HG03520 (cell line): ENCODE measurements around the gene IRF5.

Experiments
- ATAC-seq: cut with Tn5 transposase; IDR thresholded peaks from one replicate; pipeline ENCODE4 v1.9.1; 2021; ENCODE audit warnings: mild to moderate bottlenecking, moderate library complexity; ENCODE audit not compliant: unreplicated experiment

IRF5 gene

DNA sequence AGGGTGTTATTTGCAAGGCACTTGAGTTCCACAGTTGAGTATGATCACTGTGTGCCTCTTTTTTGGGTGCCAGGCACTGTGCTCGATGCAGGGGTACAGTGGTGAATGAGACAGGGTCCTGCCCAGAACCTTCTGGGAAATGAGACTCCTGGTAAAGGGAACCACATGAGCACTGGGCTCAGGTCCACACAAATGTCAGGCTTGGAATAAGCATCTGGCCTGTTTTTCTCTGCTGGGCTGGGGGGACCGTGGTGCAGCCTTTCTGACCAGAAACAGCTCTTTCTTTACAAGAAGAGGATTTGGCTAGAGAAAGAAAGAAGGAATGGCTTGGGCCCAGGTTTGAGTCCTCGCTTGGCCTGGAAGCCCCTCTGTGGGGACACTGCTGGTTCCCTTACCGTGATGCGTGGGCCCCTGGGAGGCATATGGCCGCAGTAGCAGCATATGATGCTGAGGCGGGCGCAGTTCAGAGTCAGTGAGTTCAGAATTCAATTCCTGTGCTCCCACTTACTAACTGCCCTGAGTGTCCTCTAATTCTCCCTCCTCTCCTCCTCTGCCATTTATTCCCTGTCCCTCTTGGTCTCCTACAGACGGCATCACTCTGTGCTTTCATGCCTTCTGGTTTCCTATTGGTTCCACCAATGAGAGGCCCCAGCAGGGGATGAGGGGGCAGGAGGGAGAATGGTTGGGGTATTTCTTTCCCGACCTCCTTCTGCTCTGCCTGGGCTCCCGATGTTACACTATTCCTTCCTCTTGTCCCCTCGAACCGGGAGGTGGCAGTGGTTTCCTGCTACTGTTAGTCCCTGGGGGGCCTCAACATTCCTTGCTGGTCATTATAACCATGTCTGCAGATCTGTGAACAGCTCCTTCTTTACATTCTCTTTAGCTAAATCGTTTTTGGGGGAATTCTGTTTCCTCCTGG is 17.6 kb upstream of the IRF5 start:
- ATAC-seq, result no peak

DNA sequence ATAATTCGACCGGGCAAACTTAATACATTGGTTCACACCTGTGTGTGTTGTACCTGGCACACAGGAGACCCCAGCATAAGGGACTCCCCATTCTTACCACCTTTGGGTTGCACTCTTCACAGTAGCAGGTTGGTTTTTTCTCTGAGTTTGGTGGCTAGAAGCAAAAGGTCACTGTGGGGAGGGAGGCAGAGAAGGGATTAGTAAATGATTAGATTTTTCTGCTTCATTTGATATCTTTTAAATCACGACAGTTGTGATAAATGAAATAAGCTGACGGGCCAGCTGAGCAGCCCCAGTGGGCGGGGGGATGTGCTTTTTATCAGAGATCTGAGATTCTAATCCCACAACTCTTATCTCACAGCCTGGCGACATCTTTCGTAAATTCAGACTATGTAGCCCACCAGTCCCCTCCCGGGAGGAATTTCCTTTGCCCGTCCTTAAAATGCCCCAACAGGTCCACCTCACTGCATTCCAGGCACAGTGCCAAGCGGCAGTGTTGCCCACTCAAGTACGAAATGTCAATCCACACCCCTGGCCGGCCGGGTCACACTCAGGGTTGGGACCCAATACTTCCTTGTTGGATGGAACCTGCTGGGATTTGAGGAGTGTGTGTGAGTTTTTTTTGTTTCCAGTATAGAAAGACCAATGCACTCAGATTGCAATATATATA is 16.7 kb upstream of the IRF5 start:
- ATAC-seq, result no peak

DNA sequence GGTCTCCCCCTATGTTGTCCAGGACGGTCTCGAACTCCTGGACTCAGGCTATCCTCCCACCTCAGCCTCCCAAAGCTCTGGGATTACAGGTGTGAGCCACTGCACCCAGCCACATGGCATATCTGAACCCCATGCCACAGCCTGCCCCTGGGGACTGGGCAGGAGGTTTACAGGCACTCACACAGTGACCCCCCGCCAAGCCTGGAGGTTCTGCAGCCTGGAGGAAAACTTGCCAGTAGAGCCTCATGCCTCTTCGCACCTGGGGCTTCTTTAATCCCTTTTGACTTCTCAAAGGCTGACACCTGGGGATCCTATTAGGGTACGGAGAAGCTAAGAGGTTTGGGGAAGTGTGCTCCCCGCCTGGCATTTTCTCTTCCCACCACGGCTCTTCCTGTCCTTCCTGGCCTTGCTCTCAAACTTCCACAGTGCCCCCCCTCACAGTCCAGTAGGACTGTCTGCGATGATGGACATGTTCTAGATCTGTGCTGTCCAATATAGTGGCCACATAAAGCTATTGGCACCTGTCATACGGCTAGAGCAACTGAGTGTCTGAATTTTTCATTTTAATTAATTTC is 15.8 kb upstream of the IRF5 start:
- no peak for ATAC-seq

DNA sequence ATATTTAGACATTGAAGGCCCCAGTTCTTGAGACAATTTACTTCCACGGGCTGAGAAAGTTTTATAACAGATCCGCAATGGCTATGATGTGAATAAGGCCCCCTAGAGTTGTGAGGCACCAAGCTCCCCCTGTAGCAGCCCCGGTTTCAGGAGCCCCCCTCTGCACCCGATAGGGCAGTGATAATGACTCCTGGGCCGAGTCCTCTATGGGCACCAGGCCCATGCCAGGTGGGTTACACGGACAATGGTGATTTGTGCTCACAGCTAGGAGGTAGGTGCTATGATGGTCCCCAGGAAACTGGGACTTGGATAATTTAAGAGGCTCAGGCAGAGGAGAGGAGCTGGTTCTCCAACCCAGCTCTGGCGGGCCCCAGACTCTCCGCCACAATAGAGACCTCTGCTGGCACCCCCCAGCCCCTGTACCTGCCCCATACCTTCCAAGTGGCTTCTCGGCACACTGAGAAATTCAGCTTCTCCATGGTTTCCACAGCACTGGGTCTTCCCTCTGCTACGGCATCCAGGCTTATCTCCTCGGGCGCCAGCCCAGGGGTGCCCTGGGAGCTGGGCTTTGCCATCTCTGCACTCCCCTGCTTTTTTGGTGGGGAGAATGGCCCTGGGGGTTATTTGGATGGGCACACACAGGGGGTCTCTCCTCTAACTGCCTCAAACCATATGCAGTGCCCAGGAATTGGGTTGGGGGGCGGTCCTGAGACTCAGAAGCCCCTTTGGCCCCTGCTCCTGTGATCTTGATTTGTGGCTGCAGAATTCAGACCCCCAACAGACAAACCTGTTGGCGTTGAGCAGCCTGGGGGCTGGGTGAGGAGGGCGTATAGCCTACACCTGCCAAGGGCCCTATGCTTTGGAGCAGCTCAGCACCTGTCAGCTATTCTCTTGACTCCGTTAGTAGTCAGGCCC is 15.0 kb upstream of the IRF5 start:
- no peak for ATAC-seq

DNA sequence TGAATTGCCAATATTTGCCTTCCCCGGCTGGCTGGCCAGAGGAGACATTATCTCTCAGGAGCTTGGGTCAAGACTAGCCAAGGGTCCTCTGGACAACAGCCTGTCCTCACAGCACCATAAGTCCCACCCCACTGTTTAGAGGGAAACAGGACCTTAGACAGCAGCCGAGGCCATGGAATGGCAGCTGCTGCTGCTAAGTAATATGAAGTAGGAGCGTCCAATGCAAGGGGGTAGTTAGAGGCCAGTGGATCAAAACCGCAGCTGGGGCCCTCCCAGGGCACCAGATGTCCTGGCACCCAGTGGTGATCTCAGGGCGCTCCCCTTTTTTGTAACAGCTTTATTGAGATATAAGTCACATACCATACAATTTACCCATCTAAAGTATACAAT is 14.3 kb upstream of the IRF5 start:
- no peak for ATAC-seq

DNA sequence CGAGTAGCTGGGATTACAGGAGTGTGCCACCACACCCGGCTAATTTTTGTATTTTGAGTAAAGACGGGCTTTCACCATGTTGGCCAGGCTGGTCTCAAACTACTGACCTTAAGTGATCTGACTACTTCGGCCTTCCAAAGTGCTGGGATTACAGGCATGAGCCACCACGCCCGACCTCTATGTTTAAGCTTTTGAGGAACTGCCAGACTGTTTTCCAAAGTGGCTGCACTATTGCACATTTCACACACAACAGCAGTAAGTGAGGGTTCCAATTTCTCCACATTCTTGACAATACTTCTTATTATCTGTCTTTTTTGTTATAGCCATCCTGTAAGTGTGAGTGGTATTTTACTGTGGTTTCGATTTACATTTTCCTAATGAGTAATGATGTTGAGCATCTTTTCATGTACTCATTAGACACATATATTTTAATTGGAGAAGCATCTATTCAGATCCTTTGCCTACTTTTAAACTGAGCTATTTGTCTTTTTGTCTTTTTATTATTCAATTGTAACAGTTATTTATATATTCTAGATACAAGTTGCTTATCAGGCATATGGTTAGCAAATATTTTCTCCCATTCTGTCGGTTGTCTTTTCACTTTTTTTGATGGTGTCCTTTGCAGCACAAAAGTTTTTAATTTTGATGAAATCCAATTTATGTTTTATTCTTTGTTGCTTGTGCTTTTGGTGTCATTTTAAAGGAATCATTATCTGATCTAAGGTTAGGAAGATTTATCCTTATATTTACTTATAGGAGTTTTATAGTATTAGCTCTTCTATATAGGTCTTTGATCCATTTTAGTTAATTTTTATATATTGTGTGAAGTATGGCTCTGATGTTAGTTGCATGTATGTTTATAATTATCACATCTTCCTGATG is 12.8 kb upstream of the IRF5 start:
- ATAC-seq, result no peak

DNA sequence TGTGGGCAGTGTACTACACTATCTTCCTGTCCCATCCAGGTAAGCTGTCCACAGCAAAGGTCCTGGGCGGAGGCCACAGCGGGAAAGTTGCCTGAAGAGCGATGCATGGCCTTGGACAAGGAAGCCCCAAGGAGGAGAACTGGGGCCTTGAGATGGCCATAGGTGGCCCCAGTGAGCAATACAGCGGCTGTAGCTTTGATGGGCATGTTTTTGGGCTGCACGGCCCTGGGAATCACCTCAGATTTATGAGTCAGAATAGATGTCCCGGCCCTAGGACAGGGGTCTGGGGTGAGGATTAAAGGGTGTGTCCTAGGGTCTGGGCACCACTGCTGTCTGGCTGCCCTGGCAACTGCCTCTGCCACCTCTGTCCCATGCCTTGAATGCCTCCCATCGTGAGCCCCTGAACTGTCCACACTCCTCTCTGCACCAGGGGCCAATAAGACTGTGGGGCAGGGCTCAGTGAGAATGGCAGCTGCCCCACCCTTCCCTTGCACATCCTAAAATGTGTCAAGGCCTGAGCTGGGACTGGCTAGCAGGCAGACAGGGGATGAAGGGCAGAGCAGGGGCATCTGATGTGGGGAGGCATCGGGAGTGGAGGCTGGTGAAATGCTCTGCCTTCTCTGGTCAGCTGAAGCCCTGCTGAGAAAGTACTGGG is 9.4 kb upstream of the IRF5 start:
- ATAC-seq, result no peak

DNA sequence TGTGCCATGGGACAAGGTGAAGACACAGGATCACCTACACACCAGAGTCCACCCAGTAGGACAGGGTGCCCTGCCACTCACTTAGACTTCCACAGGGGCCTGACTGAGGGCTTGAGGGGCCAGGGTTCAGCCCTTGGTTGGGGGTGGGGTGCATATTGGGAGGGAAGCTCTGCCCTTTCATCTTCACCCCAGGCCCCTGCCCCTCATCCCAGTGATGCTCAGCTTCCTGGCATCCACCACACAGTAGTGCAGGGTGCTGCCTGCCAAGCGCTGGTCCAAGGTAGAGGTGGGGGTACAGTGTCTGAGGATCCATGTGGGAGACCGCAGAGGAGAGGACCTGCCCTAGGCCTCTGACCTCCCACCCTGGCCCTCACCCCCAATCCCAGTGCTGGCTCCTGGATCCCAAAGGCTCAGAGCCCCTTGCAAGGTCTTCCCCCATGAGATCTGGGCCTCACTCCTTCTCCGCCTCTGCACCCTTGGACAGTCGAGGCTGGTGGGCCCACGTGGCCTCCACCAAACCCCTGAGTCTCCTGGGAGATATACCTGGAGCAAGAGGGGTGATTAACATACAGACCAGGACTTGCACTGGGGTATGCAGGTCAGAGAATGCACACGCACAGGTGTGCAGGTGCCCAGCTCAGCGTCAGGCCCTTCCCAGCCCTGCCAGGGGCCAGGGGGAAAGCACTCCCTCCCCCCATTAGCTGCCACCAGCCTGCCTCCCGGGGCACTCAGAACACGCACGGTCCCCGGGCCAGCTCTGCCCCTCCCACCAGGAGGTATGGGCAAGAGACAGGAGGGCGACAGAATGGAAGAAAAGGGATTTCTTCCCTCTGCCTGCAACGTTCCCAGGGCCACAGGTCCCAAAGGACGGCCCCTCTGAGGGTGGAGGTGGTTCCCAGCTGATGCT is 8.6 kb upstream of the IRF5 start:
- ATAC-seq, result no peak

DNA sequence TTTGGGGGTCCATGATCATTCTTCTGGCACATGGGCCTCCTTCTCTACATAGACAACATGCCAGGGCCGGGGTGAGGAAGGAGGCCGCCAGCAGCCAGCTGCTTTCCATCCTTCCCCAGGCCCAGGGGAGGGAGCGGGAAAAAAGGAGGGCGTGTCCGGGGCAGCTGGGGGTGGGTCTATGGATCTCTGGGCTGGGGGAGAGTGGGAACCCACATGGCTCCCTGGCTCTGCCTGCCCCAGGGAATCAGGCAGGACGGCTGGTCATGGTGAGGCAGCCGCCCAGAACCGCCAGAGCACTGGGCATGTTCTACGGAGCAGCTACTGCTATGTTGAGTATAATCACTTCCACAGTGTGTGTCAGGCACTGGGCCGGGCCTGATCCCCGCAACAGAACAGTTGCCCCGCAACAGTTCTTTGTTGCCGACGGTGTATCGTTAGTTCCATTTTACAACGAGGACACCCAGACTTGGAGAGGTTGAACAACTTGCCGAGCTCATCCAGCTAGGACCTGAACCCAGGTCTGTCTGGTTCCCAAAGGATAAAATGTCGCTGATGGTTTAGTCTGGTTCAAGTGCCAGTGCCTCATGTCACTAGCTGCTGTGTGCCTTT is 6.4 kb upstream of the IRF5 start:
- ATAC-seq, result no peak

DNA sequence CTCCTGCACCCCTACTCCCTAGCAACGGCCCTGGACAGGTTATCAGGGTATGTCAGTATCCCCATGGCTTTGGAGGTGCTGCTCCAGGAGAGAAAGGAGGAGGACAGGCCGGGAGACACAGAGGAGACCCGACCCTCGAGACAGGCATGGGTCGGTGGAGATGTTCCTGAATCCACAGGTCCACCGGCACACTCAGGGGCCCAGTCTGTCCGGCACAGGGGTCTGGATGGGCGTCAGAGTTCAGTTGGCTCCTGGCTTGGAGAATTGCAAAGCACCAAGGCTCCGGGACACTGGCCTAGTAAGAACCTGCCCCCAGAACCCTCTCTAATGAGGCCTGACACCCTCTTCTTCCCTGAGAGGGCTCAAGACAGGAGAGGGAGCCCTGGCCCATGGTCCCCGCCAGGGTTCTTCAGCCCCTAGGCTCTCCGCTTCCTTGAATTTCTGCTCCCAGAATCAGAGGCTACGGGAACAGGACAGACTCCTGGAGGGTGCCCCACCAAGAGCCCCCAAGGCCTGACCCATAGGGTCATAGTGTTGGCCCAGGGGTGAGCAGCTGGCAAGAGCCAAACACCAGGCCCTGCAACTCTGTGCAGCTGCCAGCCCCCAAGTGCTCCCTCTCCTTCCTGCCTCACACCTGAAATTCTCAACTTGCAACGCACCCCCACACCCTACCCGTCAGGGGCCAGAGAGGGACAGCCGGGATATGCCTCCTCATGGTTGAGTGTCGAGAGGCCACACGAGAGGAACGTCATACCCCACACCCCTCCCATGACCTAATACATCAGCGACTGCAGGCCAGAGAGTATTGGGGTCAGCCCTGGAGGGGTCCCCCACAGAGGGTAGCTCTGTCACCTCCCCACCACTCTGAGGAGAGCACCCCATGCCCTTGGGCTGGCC is 5.5 kb upstream of the IRF5 start:
- no peak for ATAC-seq

DNA sequence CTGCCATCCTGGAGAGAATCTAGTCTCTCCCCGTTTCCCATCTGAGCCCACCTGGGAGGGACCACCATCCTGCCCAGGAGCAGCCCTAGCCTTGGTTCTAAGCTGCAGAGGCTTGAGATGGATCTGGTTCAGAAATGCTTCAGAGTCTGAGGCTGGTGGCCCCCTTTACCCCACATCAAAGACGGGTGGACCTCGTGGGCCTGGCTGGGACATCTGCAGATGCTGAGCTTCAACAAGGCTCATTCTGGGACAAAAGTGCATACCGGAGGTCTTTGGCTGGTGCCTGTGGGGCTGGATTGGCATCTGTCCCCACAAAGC is 4.9 kb upstream of the IRF5 start:
- no peak for ATAC-seq

DNA sequence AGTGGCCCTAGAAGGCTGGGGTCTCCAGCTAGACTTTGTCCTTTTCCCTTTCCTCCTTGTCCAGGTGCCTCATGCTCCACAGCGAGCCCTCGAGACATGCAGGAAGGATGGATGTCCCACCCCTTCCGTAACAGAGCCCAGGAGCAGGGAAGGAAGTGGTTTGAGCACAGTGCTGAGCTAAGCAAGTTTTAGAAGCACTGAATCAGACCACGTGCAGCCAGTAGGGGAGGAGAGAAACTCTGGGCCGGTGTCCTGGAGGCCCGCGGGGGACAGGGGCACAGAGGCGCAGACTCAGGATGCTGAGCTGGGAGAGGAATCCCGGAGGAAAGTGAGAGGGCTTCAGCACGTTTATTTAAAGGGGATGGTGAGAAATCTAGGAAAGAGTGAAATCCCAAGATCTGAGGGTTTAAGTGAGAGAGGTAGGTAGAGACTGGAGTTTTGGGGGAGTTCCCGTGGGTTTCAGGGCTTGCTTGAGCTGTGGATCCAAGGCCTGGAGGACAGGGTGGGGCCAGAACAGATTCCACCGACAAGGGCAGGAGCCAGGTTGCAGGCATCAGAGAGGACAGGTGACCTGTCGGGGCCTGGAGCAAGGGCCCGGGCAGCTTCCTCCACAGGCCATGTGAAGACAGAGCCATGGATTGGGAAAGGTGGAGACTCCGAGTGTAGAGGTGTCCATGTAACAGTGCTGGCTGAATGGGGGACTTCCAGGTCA is 4.4 kb upstream of the IRF5 start:
- peak; percentile 25 for ATAC-seq

DNA sequence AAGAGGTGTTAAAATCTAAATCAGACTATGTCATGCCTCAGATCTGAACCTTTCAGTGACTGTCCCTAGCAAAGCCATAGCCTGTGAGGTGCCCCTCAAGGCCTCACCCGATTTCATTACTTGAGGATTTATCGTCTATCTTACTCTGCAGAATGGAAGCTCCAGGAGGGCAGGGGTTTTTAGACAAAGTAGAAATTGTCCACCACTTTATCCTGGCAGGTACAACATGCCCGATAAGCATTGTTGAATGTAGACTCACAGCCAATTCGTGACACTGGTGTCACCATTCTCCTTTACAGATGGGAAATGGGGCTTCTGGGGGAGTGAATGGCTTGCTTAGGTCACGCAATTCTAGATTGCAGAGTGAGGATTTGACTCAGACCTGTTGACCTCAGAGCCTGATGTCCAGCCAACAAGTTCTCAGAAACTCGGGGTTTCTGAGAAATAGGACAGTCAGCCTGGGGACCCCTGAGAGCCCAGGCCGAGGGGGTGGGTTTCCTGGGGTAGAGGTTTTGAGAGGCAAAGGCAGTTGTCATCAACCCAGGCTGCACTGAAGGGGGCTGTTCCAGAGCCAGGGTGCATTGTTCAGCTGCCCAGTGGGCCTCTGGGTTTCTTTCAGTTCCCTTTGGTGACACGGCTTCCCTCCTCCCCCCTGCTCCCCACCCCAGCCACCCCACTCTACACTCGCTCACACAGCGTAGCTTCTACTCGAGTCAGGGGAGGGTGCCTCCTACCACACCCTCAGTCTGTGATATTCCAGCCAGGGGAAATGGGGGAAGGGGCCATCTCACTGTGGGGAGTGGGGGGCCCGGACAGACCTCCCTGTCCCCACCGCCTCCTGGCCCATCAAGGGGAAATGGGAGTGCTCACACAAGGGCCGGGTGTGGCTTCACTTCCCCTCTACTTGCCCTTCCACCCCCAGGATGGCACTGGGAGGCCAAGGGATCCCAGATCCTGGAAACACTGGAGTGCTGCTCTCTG is 3.1 kb upstream of the IRF5 start:
- peak; percentile 40 for ATAC-seq

DNA sequence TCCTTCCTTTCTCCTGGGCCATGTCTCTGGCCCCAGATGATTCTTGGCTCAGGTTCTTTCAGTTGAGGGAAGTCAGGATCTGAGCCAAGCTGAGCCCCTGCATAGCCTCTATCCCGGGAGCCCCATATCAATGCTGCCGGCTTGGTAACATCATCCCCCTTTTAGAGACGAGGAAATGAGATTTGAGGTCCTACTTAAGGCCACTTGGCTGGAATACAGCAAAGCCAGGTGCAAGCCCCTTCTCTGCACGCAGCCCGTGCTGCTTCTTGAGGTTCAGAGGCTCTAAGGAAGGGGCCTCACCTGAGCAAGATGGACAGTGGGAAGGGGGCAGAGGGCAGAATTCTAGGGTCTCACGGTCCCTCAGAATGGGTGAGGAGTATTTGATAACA is 2.4 kb upstream of the IRF5 start:
- no peak for ATAC-seq

DNA sequence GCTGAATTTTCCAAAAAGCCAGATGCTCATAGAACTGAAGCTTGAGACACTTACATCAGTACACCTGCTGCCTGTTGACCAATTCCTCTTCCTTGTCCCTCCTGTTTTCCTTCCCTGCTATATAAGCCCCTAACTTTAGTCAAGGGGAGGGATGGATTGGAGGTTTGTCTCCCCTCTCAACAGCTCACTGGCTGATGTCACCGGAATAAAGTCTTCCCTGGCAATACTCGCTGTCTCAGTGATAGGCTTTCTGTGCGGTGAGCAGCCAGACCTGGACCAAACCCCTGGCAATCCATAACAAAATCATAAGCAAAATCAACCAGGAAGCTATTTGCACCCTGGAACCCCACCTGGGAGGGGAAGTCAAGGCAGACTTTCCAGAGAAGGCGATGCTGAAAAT is 929 bp upstream of the IRF5 start:
- no peak for ATAC-seq

DNA sequence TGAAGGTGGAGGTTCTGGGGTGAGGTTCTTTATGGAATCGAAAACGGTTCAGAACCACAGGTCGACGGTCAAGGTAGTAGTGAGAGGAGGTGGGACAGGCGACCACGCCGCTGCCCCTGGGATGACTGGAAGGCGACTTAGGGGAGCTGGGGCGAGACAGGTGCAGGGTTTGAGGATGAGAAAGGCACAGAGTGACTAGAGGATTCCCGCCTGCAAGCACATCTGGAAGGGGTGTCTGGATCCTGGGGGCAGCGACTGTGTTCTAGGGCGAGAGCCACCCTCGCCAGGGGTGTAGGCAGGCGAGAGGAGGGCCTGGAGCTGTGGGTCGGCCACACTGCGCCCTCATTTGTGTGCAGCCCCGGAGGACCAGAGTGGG is 468 bp upstream of the IRF5 start:
- no peak for ATAC-seq
